ENCODE measurements around the gene RIPK1. TPM values are rescaled to one million over a fixed set of nuclear protein-coding genes. Genes with fewer than 3 reads are reported as not detected.

The RIPK1 gene
- total RNA-seq, 1 donor from 2014 or later, result 18.4 TPM

DNA sequence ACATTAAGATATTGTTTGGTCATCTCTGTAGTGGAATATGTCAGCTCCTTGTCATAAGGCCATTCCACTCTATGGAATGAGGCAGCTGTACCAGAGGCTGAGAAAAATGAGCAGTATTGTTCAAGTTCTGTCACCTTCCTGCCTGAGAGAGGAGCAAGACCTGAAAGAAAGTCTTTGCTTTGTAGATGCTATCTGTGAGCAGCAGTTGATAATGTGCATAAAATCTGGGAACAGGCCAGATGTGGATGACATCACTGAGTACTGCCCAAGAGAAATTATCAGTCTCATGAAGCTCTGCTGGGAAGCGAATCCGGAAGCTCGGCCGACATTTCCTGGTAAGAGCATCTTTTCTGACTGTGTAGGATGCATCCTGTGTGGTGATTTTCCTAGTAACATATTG is 16.8 kb downstream of the RIPK1 start:
- Mint-ChIP-seq H3K27me3 (ENCODE audit: low read depth) (no peaks in the 10 kb centered on the region), H3K4me3 (no peak overlapping the region), H3K4me1 (peaks cover 15% of the 10 kb centered on the region), H3K36me3 (peaks cover 78% of the 10 kb centered on the region), H3K27ac (no peak overlapping the region), H3K9me3 (peaks cover 5% of the 10 kb centered on the region)
- TF ChIP-seq, protein P1, sequence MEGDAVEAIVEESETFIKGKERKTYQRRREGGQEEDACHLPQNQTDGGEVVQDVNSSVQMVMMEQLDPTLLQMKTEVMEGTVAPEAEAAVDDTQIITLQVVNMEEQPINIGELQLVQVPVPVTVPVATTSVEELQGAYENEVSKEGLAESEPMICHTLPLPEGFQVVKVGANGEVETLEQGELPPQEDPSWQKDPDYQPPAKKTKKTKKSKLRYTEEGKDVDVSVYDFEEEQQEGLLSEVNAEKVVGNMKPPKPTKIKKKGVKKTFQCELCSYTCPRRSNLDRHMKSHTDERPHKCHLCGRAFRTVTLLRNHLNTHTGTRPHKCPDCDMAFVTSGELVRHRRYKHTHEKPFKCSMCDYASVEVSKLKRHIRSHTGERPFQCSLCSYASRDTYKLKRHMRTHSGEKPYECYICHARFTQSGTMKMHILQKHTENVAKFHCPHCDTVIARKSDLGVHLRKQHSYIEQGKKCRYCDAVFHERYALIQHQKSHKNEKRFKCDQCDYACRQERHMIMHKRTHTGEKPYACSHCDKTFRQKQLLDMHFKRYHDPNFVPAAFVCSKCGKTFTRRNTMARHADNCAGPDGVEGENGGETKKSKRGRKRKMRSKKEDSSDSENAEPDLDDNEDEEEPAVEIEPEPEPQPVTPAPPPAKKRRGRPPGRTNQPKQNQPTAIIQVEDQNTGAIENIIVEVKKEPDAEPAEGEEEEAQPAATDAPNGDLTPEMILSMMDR (IDR thresholded peaks at IDR 0.05; ENCODE audit: unreplicated experiment), result no peak
- DNase-seq (ENCODE audit: low spot score in 2 of 2, unreplicated experiment in 2 of 2), result no peak

DNA sequence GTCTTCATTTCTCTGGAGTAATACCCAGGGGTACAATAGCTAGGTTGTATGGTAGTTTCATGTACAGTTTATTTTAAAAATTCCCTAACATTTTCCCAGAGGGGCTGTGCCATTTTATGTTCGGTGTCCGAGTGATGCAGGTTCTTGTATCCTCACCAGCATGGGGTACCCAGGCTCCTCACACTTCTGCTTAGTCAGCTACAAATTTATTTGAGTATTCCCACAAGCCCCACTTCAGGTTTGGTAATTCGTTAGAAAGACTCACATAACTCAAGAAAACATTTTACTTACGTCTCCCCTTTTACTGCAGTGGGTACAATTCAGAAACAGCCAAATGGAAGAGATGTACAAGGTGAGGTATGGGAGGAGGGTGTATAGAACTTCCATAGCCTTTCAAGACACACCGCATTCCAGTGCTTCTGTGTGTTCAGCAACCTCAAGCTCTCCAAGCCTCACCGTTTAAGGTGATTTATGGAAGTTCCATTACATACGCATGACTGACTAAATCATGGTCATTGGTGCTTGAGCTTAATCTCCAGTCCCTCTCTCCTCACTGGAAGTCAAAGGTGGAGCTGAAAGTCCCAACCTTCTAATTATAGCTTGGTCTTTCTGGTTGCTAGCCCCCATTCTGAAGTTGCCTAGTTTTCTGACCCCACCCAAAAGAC is 18.1 kb downstream of the RIPK1 start:
- Mint-ChIP-seq H3K36me3 (peaks cover 76% of the 10 kb centered on the region), H3K9me3 (peaks cover 10% of the 10 kb centered on the region), H3K4me1 (peaks cover 18% of the 10 kb centered on the region), H3K4me3 (no peak overlapping the region), H3K27me3 (ENCODE audit: low read depth) (no peaks in the 10 kb centered on the region), H3K27ac (peak overlapping the region; percentile 67)
- DNase-seq (ENCODE audit: low spot score in 2 of 2, unreplicated experiment in 2 of 2), result no peak
- TF ChIP-seq, protein P1 (IDR thresholded peaks at IDR 0.05; ENCODE audit: unreplicated experiment), result no peak

DNA sequence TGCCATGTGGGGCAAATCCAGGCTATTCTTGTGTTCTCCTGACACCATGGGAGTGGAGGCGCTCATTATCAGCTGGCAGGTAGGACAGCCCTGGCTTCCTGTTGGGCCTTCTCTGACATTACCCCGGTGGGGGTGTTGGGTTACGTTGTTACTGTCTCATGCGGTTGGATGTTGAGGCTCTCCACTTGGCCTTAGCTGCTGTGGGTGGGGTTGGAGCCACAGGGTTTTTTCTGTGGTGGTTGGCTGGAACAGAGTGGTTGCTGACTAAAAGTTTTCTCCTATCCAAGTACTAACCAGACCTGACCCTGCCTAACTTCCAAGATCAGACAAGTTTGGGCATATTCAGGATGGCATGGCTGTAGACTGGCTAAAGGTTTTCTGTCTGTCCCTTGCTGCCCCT is 20.2 kb downstream of the RIPK1 start:
- DNase-seq (ENCODE audit: low spot score in 2 of 2, unreplicated experiment in 2 of 2), result no peak
- Mint-ChIP-seq H3K9me3 (peaks cover 10% of the 10 kb centered on the region), H3K27ac (peak overlapping the region; percentile 67), H3K36me3 (peaks cover 59% of the 10 kb centered on the region), H3K4me1 (peaks cover 18% of the 10 kb centered on the region), H3K4me3 (no peak overlapping the region), H3K27me3 (ENCODE audit: low read depth) (no peaks in the 10 kb centered on the region)
- TF ChIP-seq, protein P1 (IDR thresholded peaks at IDR 0.05; ENCODE audit: unreplicated experiment), result no peak

DNA sequence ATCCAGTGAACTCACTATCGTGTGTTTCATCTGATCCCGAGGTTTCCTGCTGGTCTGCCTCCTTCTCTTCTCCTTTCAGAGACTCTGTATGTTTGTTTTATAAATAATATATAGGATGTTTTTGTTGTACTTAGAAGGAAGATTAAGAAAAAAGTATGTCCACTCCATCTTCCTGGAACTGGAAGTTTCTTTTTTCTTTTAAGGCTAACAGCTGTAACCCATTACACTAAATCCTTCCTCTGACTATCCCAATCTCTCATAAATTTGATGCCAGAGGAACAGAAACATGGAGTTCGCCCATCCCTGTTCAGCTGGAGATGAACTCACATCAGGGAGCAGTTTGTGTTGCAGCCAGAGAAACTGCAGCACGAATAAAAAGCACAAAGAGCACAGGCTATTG is 20.7 kb downstream of the RIPK1 start:
- Mint-ChIP-seq H3K27me3 (ENCODE audit: low read depth) (no peaks in the 10 kb centered on the region), H3K36me3 (peaks cover 54% of the 10 kb centered on the region), H3K9me3 (peaks cover 10% of the 10 kb centered on the region), H3K4me3 (no peak overlapping the region), H3K27ac (peak overlapping the region; percentile 67), H3K4me1 (peaks cover 18% of the 10 kb centered on the region)
- TF ChIP-seq, protein P1 (IDR thresholded peaks at IDR 0.05; ENCODE audit: unreplicated experiment), result no peak
- DNase-seq (ENCODE audit: low spot score in 2 of 2, unreplicated experiment in 2 of 2), result no peak

DNA sequence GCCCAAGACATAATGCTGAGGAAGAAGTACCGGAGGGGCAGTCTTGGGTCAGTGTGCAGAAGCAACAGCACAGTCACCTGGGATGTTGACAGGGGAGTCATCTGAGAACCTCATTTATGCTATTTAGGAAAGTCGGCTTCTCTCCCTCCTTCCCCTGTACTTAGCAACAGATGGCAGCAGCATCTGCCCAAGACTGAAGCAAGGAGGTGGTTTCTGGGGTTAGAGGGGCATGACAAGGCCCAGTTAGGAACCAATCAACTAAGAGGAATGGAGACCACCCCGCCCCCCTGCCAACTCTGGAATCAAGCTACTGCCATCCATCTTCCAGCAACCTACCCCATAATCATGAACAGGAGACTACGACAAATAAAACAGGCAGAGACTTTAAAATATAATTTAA is 21.7 kb downstream of the RIPK1 start:
- peaks cover 10% of the 10 kb centered on the region for H3K9me3 Mint-ChIP-seq
- peaks cover 18% of the 10 kb centered on the region for H3K4me1 Mint-ChIP-seq
- DNase-seq (ENCODE audit: low spot score in 2 of 2, unreplicated experiment in 2 of 2), result no peak
- no peaks in the 10 kb centered on the region for H3K27me3 Mint-ChIP-seq (ENCODE audit: low read depth)
- no peak overlapping the region for H3K4me3 Mint-ChIP-seq
- TF ChIP-seq, protein P1 (IDR thresholded peaks at IDR 0.05; ENCODE audit: unreplicated experiment), result no peak
- peak overlapping the region; percentile 54 for H3K27ac Mint-ChIP-seq
- peaks cover 48% of the 10 kb centered on the region for H3K36me3 Mint-ChIP-seq
